ENCODE measurements around the gene ADAMTS2.

ADAMTS2 gene

DNA sequence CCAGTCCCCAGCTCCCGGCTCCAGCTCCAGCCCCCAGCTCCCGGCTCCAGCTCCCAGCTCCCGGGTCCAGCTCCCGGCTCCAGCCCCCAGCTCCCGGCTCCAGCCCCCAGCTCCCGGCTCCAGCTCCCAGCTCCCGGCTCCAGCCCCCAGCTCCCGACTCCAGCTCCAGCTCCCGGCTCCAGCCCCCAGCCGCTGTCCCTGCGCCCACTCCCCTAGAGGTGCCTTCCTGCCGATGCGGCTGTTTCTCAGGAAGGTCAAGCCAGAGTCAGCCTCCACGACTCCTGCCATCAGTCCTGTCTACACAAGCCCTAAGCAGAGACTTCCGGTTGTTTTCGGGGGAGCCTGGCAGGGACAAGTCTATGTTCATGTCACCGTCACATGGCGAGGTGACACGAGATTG is 210.3 kb downstream of the ADAMTS2 start:
- DNase-seq: no peak

GRCh38 chr5:179134511-179134910 is 210.8 kb downstream of the ADAMTS2 start:
- no peak for DNase-seq

DNA sequence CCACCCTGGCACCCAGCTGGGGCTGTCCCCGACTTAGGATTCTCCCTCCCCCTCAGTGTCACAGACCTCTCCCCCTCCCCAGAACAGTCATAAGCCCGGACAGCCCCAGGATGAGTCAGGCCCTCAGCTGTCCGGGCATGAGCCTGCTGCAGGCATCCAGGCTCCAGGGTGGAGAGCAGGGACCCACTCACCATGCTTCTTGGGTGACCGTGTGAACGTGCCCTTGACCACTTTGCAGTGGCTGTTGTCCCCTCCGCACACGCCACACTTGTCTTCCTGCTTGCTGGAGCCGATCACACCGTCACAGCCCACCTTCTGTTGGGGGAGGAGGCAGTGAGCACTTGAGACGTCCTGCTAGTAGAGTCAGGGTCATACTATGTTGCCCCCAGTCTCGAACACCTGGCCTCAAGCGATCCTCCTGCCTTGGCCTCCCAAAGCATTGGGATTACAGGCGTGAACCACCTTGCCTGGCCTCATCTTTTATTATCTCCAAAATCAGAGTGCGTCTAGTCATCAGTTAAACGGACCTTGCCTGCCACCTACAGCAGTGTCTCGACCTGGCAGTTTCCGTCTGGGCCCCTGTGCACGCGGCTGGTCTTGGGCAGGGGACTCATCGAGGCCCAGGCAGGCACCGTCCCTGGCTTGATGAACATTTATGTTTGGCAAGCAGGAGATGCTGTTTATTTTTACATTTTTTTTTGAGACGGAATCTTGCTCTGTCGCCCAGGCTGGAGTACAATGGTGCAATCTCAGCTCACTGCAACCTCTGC is 212.5 kb downstream of the ADAMTS2 start:
- DNase-seq: no peak

DNA sequence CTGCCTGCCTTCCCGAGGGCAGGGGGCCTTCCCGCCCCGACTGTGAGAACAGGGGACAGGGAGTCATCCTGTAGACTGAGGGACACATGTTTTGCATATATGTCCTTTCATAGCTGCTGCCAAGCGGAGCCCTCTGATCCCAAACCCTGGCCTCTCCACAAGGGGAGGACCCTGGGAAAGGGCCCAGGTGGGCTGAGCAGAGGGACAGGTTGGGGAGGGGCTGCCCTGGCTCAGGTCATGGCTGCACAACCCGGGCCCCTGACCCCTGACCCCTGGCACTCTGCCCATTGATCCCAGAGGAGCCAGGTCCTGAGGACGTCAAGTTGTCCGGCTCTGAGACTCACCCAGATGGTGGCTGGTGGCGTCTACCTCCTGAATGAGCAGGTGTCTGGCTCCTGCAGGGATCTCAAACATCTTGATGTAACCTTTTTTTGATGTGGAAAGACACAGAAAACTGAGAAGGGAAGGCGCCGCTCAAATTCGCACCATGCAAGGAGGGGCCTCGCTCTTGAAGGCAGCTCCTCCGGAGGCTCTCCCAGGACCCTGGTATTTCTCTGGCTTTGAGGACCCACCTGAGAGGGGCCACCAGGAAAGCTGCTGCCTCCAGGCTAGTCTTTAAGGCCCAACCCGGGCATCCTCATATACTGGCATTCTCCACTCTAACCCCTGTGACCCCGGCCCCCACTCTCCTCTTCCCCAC is 213.2 kb downstream of the ADAMTS2 start:
- no peak for DNase-seq

GRCh38 chr5:179131321-179131835 is 213.9 kb downstream of the ADAMTS2 start:
- no peak for DNase-seq

- DNase-seq: no peak
Observed at GRCh38 chr5:179130101-179130681, 215.1 kb downstream of the ADAMTS2 start.

GRCh38 chr5:179129607-179130071 is 215.6 kb downstream of the ADAMTS2 start:
- no peak for DNase-seq

DNA sequence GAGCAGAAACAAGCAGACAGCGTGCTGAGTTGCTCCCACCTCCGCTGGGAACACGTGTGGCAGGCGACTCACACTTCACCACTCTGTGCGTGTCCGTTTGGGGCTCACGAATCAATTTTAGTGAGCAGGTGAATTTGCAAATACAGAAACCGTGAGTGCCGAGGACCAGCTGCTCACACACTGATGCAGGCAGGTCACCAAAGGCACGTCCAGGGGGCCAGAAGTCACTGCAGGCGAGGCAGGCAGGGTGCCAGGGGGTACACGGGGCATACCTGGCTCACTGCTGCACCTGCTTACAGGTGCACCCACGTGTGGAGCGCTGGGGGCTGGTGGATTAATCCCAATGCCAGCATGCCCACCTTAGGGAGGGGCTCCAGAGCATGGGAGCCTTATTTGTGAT is 216.3 kb downstream of the ADAMTS2 start:
- DNase-seq: no peak

DNA sequence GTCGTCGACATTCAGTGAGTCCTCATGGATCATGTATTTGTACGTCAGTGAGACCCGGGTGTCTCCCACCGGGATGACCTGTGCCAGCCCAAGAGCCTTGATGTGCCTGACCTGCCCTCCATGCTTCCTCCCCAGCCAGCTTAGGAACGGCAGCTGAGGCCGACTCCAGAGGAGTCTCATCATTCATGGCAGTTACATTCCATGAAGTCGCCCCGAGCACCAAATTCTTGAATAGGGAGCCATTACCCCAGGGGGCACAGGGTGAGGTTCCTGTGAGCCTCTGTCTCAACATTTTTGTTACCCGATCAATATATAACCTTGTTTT is 217.3 kb downstream of the ADAMTS2 start:
- DNase-seq: no peak

GRCh38 chr5:179127136-179128040 is 217.9 kb downstream of the ADAMTS2 start:
- DNase-seq: no peak

DNA sequence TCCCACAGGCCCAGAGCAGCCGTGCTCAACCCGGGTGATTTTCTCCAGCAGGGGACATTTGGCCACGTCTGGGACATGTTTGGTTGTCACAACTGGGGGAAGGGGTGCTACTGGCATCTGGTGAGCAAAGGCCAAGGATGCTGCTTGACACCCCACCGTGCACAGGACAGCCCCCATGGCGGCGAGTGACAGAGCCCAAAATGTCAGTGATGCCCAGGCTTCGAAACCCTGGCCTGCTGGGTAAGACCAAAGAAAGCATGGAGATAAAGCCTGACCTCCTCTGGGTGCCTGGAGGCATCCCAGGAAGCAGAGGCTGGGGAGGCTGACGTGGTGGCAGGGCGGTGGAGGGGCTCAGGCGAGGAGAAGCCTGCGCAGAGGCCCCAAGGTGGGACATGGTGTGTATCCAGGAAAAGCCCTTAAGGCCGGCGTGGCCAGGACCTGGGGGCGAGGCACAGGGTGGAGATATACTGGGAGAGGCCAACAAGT is 218.7 kb downstream of the ADAMTS2 start:
- no peak for DNase-seq

DNA sequence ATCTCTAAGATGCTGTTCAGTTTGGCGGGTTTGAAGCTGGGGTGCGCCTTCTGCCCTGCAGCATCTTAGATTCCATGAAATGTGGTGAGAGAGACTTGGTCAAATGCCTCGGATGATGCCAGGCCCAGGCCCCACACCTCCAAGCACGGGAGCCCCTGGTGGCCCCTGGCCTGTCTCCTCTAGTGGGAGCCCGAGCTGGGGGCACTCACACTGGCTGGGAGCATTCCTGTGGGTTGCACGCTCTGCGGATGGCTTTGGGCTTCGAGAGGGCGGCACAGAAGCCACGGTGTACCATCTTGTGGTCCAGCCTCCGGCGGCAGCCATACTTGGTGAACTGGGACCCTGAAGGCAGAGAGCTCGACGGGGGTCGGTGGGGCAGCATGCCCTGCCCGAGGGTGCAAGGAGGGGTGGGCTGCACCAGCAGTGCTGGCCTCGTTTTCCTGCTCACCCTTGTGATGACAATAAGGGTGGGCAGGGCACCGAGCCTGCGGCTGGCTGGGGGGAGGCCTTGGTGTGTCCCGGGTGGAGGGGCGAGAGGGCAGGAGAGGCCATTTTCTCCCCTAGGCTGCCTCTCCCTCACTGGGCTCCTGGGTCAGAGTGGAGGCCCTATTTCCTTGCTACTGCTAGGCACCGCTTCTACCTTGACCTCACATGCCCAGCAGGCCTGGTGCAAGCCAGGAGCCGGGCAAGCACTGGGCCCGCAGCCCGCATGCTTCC is 219.3 kb downstream of the ADAMTS2 start:
- no peak for DNase-seq

GRCh38 chr5:179124853-179125788 is 220.1 kb downstream of the ADAMTS2 start:
- no peak for DNase-seq

DNA sequence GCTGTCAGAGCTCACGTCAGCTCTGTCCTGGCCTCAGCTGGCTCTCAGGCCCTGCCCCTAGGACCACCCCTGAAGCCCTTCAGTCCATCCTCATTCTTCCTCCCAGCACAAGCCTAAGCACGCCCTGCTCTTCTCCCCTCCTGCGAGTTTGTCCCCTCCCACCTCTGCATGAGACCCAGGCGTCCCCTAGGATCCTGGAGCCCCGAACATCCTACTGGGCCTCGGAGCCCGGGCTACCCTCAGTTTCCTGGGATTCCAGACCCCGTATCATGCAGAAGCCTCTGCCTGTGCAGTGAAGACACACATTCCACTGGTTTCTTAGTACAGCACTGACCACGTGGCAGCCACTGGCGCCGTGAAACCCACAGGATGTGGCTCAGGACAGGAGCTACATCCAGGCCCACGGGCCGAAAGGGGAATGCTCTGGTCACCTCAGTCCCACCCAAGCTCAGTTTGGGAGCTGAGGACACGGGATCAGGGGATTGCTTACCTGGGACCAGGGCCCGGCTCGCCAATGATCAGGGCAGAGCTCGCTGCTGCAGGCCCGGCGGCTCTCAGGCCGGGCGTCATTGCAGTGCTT is 220.9 kb downstream of the ADAMTS2 start:
- no peak for DNase-seq

DNA sequence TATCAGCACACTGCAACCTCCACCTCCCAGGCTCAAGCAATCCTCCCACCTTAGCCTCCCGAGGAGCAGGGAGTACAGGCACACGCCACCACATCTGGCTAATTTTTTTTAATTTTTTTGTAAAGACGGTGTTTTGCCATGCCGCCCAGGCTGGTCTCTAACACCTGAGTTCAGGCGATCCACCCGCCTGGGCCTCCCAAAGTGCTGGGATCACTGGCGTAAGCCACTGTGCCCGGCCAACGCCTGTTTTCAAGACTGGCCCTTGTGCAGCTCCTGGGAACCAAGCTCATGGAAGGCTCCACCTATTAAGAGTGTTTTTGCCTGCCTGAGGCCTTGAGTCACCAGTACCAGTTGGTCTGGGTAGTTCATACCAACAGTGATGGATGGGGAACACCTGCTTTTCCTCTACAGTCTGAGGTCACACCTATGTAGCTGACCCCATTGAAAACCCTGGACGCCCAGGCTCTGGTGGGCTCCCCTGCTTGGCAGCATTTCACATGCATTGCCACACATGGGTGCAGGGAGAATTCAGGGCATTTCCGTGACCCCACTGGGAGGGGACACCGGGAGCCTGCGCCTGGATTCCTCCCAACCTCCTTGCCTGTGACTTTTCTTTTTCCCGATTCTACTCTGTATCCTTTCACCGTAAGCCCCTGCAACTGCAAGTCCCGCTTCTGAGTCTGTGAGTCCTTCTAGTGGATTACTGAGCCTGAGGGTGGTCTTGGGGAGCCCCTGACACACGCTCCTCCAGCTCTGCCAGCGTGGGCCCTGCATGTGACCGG is 221.6 kb downstream of the ADAMTS2 start:
- DNase-seq: no peak

GRCh38 chr5:179123109-179123426 is 222.2 kb downstream of the ADAMTS2 start:
- DNase-seq: no peak

DNA sequence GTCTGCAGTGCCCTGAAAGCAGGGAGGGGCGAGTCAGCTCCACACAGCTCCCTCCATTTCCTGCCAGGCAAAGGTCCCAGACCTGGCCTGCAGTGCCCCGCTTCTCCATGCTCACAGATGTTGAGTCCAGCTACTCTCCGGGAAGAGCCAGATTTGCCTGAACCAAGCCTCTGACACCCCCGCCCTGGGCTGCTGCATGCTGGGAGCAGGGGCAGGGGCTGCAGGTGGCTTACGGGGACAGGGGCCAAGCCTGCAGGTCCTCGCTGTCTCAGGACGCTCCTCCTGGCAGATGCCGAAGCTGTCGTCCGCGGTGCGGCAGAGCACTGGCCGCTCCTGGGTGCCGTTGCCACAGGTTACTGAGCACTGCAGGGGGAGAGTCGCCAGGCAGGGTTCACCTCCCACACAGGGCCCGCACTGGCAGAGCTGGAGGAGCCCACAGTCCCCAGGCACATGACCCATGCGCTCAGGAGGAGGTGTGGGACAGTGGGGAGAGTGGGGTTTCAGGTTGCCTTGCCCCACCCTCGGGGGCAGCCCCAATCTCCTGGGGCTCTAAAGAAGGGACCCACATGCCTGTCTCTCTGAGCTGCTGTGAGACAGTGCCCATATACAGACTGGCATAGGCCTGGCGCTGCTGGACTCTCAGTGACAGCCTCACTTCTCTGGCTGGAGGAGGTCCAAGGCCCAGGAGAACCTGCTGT is 222.7 kb downstream of the ADAMTS2 start:
- no peak for DNase-seq

DNA sequence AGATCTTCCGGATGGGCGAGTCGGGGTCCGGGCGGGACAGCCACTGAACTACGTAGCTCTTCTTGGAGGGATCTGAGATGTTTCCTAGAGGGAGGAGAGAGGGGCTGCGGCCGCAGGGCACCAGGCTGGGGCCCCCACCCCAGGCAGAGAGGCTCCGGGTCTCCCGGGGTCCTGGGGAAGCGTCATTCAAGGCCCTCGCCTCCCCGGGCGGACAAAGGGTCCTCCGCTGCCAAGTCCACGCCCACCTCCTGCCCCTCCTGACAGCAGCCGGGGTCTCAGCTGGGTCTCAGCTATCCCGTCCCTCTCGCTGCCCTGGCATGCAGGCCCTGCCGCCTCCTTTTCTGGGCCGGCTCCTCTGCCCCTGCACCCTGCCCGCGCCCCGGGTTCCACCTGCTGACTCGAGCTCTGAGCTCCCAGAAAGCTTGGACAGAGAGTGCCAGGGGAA is 223.6 kb downstream of the ADAMTS2 start:
- no peak for DNase-seq
